ENCODE data around the gene BRCA1. TPM values are rescaled to one million over a fixed set of nuclear protein-coding genes. Genes with fewer than 3 reads are reported as not detected.

Gene BRCA1
- total RNA-seq (2022) (50.8 and 51.1 TPM in 2 replicates), Bru-seq, nascent RNA (percentile 72 among the genes with signal in this experiment), BruChase-seq, experiment 1, labeled RNA remaining after a 2-hour chase (percentile 73 among the genes with signal in this experiment), BruChase-seq, experiment 2, labeled RNA remaining after a 6-hour chase (percentile 75 among the genes with signal in this experiment)
- long read RNA-seq, full-length matches to known transcripts: 1 of 49 reads
- long read RNA-seq, partial matches to known transcripts: 5 of 49 reads
- long read RNA-seq, other reads (novel, unspliced or antisense): 43 of 49 reads

DNA sequence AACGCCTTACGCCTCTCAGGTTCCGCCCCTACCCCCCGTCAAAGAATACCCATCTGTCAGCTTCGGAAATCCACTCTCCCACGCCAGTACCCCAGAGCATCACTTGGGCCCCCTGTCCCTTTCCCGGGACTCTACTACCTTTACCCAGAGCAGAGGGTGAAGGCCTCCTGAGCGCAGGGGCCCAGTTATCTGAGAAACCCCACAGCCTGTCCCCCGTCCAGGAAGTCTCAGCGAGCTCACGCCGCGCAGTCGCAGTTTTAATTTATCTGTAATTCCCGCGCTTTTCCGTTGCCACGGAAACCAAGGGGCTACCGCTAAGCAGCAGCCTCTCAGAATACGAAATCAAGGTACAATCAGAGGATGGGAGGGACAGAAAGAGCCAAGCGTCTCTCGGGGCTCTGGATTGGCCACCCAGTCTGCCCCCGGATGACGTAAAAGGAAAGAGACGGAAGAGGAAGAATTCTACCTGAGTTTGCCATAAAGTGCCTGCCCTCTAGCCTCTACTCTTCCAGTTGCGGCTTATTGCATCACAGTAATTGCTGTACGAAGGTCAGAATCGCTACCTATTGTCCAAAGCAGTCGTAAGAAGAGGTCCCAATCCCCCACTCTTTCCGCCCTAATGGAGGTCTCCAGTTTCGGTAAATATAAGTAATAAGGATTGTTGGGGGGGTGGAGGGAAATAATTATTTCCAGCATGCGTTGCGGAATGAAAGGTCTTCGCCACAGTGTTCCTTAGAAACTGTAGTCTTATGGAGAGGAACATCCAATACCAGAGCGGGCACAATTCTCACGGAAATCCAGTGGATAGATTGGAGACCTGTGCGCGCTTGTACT lies at the start of gene BRCA1:
TSS of gene BRCA1 (minus strand) at position 232 of the 834 bp plus-strand sequence. CDS start 1,268 bp downstream, outside the sequence.
- ChIA-PET POLR2A (interaction anchor here (0.6 to 1.6 kb wide), 14 partner anchors 9 to 759 kb away, joined by 3 to 23 read pairs (median 6); partner anchors contain the start of genes NBR1, RPL27 and VAT1), CTCF (interaction anchor here (0.6 to 1.2 kb wide), 6 partner anchors 11 to 184 kb away, joined by 3 to 20 read pairs (median 4); partner anchors contain the start of gene VAT1)
- no TSS peak for BruUV-seq (replicated peaks)
- Mint-ChIP-seq H3K36me3 (ENCODE audit: insufficient read depth, unreplicated experiment) (peaks cover 84% of the 10 kb centered on the region), H3K27me3 (ENCODE audit: insufficient read depth, unreplicated experiment) (no peaks in the 10 kb centered on the region), H3K9me3 (ENCODE audit: unreplicated experiment) (no peaks in the 10 kb centered on the region), H3K4me1 (ENCODE audit: low read depth, unreplicated experiment) (no peaks in the 10 kb centered on the region), H3K4me3 (ENCODE audit: unreplicated experiment) (peak within 1 kb of the TSS; percentile 98), H3K27ac (ENCODE audit: unreplicated experiment) (peak within 1 kb of the TSS; percentile 99)
- no peaks in the 10 kb centered on the region for H3K9me3 ChIP-seq
- H3K36me3 ChIP-seq (ENCODE audit: control insufficient read depth, insufficient read depth, low read length): peaks cover 4% of the 10 kb centered on the region
- intact Hi-C loops (cut with micrococcal nuclease; ENCODE audit: unreplicated experiment): loop anchor here (1.0 to 2.0 kb wide), 4 partner anchors 11 to 191 kb away; no protein-coding TSS in a partner anchor
- peaks cover 18% of the 10 kb centered on the region for H3K4me1 ChIP-seq
- DNase-seq: peak; percentile 98 to 99
- H3K27me3 ChIP-seq (replicated peaks; ENCODE audit: control insufficient read depth, insufficient read depth, low read length): no peaks in the 10 kb centered on the region
- H3K4me3 ChIP-seq (ENCODE audit: low read depth, low read length): peak within 1 kb of the TSS; percentile 90
- TF ChIP-seq, protein P1, sequence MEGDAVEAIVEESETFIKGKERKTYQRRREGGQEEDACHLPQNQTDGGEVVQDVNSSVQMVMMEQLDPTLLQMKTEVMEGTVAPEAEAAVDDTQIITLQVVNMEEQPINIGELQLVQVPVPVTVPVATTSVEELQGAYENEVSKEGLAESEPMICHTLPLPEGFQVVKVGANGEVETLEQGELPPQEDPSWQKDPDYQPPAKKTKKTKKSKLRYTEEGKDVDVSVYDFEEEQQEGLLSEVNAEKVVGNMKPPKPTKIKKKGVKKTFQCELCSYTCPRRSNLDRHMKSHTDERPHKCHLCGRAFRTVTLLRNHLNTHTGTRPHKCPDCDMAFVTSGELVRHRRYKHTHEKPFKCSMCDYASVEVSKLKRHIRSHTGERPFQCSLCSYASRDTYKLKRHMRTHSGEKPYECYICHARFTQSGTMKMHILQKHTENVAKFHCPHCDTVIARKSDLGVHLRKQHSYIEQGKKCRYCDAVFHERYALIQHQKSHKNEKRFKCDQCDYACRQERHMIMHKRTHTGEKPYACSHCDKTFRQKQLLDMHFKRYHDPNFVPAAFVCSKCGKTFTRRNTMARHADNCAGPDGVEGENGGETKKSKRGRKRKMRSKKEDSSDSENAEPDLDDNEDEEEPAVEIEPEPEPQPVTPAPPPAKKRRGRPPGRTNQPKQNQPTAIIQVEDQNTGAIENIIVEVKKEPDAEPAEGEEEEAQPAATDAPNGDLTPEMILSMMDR (IDR thresholded peaks at IDR 0.05; ENCODE audit: insufficient read depth in 1 of 2, low read depth in 1 of 2, low read length in 1 of 2, severe bottlenecking in 1 of 2, unreplicated experiment in 1 of 2): no peak

DNA sequence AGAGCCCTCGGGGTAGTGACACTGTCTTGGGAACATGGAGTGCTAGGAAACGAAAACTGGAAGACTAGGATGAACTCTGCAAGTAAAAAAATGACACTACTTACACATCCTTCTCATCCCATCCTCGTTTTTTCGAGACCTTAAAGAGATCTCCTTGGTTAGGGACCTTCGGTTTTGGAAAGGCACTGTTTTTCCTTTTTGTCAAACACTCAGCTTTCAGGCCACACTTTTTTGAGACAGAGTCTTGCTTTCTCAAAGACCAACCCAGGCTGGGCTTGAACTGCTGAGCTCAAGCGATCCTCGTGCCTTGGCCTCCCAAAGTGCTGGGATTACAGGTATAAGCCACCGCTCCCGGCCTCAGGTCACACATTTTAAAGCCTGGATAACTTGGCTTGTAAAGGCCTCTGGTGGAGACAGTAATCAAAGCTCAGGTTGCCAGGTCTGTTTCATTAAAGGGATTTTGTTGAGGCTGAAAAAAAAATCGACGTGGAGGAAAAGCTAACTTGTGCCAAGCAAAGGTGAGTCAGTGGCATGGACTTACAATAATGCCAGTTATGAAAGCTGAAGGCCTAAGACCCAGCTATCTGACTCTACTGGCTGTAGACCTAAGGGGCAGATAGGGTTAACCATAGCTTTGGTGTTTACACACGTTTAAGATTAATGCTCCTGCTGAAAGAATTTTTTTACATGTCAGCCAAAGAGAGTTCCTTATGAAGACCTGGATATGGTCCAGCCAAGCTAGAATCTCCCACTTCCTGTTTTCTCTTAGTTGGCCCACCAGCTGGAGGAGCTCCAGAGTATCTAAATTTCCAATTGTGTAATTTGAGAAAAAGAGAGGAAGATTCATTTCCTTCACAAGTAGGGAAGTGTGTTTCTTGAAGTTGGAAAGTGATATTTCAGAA lies 46.7 kb upstream of the BRCA1 start:
- H3K27me3 ChIP-seq (replicated peaks; ENCODE audit: control insufficient read depth, insufficient read depth, low read length): no peaks in the 10 kb centered on the region
- ChIA-PET POLR2A (interaction anchor here (0.6 to 2.1 kb wide), 9 partner anchors 19 to 190 kb away, joined by 3 to 26 read pairs (median 5); partner anchors contain the start of genes BRCA1 and TMEM106A), CTCF (interaction anchor here (0.6 to 1.9 kb wide), 3 partner anchors 40 to 144 kb away, joined by 5 to 10 read pairs (median 5); partner anchors contain the start of gene TMEM106A)
- H3K4me1 ChIP-seq: peaks cover 46% of the 10 kb centered on the region
- intact Hi-C loops (cut with micrococcal nuclease; ENCODE audit: unreplicated experiment): loop anchor here (1.0 to 5.0 kb wide), 2 partner anchors 40 to 190 kb away; no protein-coding TSS in a partner anchor
- peak in 1 of 2 experiments; percentile 53 for DNase-seq
- Mint-ChIP-seq H3K27ac (ENCODE audit: unreplicated experiment) (no peak overlapping the region), H3K27me3 (ENCODE audit: insufficient read depth, unreplicated experiment) (no peaks in the 10 kb centered on the region), H3K9me3 (ENCODE audit: unreplicated experiment) (no peaks in the 10 kb centered on the region), H3K4me1 (ENCODE audit: low read depth, unreplicated experiment) (peaks cover 31% of the 10 kb centered on the region), H3K4me3 (ENCODE audit: unreplicated experiment) (no peak overlapping the region), H3K36me3 (ENCODE audit: insufficient read depth, unreplicated experiment) (peaks cover 22% of the 10 kb centered on the region)
- peak overlapping the region; percentile 59 for H3K4me3 ChIP-seq (ENCODE audit: low read depth, low read length)
- H3K36me3 ChIP-seq (ENCODE audit: control insufficient read depth, insufficient read depth, low read length): no peaks in the 10 kb centered on the region
- TF ChIP-seq, protein P1 (IDR thresholded peaks at IDR 0.05; ENCODE audit: insufficient read depth in 1 of 2, low read depth in 1 of 2, low read length in 1 of 2, severe bottlenecking in 1 of 2, unreplicated experiment in 1 of 2): peak in 1 of 2 experiments; percentile 59
- no peaks in the 10 kb centered on the region for H3K9me3 ChIP-seq
- TSS peak; percentile 79 for BruUV-seq (replicated peaks)

All from Caco-2 (cell line).